Measurements from ENCODE around the gene PTBP1.

Gene PTBP1

GRCh38 chr19:782878-783668 is 14.2 kb upstream of the PTBP1 start:
- DNase-seq (ENCODE audit: low read depth): no peak
- H3K4me3 ChIP-seq (ENCODE audit: low read depth, low read length): no peak overlapping the region

GRCh38 chr19:784541-784940 is 12.7 kb upstream of the PTBP1 start:
- DNase-seq (ENCODE audit: low read depth): no peak
- TF ChIP-seq MAX (IDR thresholded peaks at IDR 0.05; ENCODE audit: low read depth, low read length): no peak
- no peak for TF ChIP-seq MYC (IDR thresholded peaks at IDR 0.05; ENCODE audit: low read depth, low read length)
- no peak for TF ChIP-seq POLR2A (IDR thresholded peaks at IDR 0.05; ENCODE audit: extremely low read depth, insufficient read length)
- no peak for TF ChIP-seq CTCF (IDR thresholded peaks at IDR 0.05; ENCODE audit: low read depth, low read length)
- no peak overlapping the region for H3K4me3 ChIP-seq (ENCODE audit: low read depth, low read length)

More at GRCh38 chr19:782878-783668, 14.2 kb upstream of the PTBP1 start:
- TF ChIP-seq MAX (IDR thresholded peaks at IDR 0.05; ENCODE audit: low read depth, low read length) (no peak), CTCF (IDR thresholded peaks at IDR 0.05; ENCODE audit: low read depth, low read length) (no peak), MYC (IDR thresholded peaks at IDR 0.05; ENCODE audit: low read depth, low read length) (no peak), POLR2A (IDR thresholded peaks at IDR 0.05; ENCODE audit: extremely low read depth, insufficient read length) (no peak)

GRCh38 chr19:787536-787935 is 9.7 kb upstream of the PTBP1 start:
- no peak overlapping the region for H3K4me3 ChIP-seq (ENCODE audit: low read depth, low read length)
- no peak for TF ChIP-seq MYC (IDR thresholded peaks at IDR 0.05; ENCODE audit: low read depth, low read length)
- TF ChIP-seq CTCF (IDR thresholded peaks at IDR 0.05; ENCODE audit: low read depth, low read length): no peak
- no peak for TF ChIP-seq POLR2A (IDR thresholded peaks at IDR 0.05; ENCODE audit: extremely low read depth, insufficient read length)
- no peak for TF ChIP-seq MAX (IDR thresholded peaks at IDR 0.05; ENCODE audit: low read depth, low read length)
- DNase-seq (ENCODE audit: low read depth): no peak

- no peak overlapping the region for H3K4me3 ChIP-seq (ENCODE audit: low read depth, low read length)
- no peak for DNase-seq (ENCODE audit: low read depth)
- TF ChIP-seq MAX (IDR thresholded peaks at IDR 0.05; ENCODE audit: low read depth, low read length) (no peak), CTCF (IDR thresholded peaks at IDR 0.05; ENCODE audit: low read depth, low read length) (no peak), POLR2A (IDR thresholded peaks at IDR 0.05; ENCODE audit: extremely low read depth, insufficient read length) (no peak), MYC (IDR thresholded peaks at IDR 0.05; ENCODE audit: low read depth, low read length) (no peak)
Measured at GRCh38 chr19:788686-788982, 8.6 kb upstream of the PTBP1 start.

GRCh38 chr19:788983-789700 is 8.1 kb upstream of the PTBP1 start:
- peak; percentile 20 for DNase-seq (ENCODE audit: low read depth)
- TF ChIP-seq CTCF (IDR thresholded peaks at IDR 0.05; ENCODE audit: low read depth, low read length) (no peak), MAX (IDR thresholded peaks at IDR 0.05; ENCODE audit: low read depth, low read length) (no peak), POLR2A (IDR thresholded peaks at IDR 0.05; ENCODE audit: extremely low read depth, insufficient read length) (no peak), MYC (IDR thresholded peaks at IDR 0.05; ENCODE audit: low read depth, low read length) (no peak)
- no peak overlapping the region for H3K4me3 ChIP-seq (ENCODE audit: low read depth, low read length)
